ENCODE results near the gene EPS8.

Gene EPS8

DNA sequence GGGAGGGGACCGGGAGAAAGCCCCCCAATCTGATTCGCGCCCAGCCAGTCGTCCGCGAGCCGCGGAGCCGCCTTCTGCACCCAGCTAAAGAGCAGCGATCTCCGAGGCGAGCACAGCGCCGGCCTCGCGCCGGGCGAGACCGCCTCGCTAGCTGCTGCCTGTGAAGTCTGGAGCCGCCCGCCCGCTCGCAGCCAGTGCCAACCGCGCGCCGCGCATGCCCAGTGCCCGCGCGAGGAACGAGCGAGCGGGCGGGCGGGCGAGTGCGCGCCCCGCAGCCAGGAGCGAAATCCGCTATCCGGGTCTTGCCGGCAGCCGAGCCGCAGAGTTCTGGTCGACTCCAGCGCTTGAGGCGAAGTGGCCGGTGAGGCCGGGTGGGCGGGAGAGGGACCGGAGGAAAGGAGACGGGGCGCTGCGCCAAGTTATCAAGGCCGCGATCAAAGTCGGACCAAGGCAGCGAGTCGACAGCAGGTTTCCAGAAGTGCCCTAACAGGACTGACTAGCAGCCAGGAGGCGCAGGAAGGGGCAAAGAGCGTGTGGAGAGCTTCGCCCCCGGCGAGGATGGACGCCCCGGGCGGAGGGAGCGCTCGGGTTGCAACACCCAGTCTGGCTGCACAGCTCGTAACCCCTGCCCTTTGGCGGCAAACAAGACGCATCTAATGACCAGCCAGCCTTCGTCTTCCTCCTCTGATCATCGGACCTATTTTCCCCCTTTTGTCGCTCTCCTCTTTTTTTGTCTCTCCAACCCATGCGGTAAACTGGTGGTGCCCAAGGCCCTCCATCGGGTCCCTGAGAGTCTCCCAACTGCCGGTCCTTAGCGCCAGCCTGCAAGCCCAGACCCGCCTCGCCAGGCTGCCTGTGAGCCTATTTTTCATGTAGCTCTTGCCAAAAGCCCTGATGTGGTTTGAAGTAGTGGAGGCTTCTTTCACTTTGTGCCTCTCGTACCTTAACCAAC lies at the start of gene EPS8:
Gene EPS8 (minus strand): TSS at position 169 of the 952 bp plus-strand sequence. CDS start 106,437 bp downstream, outside the sequence.
- peak; percentile 93 for DNase-seq

DNA sequence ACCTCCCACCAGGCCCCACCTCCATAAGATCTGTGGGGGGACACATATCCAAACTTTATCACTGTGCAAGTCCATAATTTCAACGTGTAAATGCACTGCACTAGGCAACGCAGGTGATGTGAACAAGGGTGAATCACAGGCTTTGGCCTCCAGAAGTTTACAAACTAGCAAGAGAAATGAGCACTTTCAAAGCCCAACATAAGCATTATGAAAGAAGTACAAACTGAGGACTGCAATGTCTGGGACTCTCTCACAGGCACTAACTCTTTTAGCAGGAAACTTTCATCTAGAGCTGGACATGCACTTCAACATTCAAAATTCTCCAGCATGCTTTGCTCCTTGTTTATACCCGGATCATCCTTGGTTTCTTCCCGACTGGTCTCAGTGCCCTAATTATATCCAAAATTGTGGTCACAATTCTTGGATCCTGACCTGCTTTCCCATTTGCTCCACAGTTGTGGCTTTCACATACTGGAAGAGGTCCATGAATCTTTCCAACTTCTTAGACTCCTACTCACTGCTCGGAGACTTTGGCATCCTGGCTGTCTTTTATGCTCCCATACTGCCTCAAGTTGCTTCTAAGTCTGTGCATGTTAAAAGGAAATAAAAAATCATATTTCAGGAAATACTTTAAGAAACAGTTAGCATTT lies 48.1 kb upstream of the EPS8 start:
- DNase-seq, result peak; percentile 90

DNA sequence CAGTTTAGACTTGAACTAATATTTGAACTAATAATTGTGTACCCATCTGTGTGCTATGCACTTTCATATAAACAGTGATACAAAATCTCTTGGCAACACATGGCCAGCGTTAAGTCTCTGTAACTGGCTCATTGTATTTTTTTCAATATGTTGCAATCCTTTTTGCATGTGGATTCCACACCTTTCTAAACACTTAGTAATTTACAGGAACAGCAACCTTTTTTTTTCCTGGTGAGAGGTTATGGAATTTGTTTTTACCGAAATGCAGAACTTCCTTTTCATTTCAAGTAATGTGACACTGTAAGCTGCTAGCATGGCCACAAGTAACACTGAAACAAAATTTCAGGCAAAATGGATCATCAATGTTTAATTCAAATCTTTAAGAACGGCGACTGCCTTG lies 45.4 kb upstream of the EPS8 start:
- DNase-seq, result no peak

DNA sequence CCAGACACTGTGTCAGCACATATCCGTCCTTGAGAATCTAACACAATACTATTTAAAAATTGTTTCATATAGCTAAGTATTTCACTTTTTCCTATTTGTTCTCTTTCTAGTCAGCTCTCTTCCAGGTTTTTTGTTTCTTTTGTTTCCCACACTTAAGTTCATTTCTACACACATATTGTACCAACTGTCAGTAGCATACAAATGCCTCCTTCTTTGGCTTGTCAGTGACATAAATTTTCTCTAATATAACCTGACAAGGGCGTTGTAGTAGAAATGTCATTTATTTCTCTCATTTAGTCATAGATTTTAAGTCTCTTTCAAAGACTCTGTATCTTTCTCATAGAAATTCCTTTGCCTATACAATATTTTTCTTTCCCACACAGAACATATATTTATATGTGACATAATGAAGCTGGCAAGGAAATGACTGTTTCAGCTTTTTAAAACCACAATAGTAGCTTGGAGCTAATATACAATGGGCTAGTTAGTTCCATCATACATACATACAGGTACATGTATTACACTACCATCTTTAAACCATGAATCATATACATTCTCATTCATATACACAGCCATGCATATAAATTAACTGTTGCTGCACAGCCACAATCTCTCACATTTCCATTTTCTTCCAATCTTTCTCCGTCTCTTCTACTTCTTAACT lies 42.3 kb upstream of the EPS8 start:
- DNase-seq, result peak; percentile 64

DNA sequence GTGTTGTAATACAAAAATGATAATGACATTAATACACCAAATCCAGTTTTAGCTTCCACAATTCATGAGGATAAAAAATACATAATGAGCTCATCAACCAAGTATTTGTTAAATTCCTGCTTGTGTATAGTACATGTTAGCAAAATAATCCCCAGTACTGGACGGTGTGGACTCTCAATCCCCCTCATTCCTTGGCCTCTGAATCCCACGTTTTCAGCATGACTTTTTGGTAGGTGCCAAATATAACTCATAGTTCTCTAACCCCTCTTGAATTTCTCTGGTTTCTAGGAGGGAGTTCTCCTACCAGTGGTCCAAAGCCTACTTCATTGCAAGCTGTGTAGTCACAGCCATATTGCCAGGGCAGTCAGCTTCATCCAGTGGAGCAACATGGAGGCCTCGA lies 41.4 kb upstream of the EPS8 start:
- peak; percentile 90 for DNase-seq

DNA sequence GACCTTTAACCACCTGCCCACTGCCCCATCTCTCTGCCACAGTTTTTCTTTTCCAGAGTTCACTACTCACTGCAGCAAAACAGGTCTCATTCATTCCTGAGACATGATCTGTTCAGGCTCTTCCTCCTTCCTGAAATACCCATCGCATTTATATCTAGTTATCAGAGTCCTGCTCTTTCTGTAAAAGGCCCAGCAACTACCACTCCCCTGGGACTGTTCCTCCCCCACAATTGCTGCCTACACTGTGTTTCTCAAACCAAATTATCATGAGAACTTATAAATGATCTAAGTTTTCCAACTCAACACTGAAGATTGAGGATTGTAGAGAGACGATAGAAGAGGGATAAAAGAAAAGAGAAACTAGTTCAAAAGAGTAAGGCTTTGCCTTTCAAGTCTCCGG lies 40.8 kb upstream of the EPS8 start:
- peak; percentile 86 for DNase-seq

DNA sequence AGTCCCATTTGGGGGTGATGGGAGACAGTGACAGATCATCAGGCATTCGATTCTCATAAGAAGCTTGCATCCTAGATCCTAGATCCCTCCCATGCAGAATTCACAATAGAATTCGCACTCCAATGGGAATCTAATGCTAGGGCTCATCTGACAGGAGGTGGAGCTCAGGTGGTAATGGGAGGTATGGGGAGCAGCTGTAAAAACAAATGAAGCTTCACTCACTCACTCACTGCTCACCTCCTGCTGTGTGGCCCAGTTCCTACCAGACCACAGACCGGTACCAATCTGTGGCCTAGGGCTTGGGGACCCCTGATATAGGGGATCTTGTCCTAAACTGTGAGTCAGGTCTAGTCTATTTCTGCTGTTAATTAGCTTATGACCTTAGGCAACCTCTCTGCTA lies 40.1 kb upstream of the EPS8 start:
- DNase-seq, result no peak

DNA sequence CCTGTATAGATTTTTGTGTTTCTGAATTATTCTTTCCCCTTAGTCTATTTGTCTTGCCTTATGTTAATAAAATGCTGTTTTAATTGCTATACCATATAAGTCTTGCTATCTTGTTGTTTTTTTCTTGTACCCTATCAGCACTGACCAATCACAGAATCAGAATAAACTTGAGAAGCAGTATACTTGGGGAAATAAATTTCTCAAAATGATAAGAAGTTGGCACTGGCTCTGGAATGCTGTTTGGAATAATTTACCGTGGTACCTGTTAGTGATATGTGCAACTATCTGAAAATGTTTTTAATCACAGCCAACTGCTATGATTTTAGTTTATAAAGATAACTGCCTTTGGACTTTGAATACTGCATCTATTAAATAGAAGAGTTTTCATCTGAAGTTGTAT lies 37.9 kb upstream of the EPS8 start:
- no peak for DNase-seq

DNA sequence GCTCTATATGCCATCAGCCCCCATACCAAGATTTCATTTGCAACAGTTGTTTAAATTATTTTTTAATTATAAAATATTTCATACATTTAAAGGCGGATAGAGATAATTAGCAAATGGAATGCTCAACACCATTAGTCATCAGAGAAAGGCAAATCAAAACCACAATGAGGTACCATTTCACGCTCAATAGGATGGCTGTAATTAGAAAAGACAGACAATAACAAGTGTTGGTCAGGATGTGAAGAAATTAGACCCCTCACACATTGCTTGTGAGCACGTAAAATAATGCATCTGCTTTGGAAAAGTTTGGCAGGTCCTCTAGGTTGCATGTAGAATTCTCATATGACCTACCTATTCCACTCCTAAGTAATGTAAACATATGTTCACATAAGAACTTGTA lies 35.3 kb upstream of the EPS8 start:
- no peak for DNase-seq

DNA sequence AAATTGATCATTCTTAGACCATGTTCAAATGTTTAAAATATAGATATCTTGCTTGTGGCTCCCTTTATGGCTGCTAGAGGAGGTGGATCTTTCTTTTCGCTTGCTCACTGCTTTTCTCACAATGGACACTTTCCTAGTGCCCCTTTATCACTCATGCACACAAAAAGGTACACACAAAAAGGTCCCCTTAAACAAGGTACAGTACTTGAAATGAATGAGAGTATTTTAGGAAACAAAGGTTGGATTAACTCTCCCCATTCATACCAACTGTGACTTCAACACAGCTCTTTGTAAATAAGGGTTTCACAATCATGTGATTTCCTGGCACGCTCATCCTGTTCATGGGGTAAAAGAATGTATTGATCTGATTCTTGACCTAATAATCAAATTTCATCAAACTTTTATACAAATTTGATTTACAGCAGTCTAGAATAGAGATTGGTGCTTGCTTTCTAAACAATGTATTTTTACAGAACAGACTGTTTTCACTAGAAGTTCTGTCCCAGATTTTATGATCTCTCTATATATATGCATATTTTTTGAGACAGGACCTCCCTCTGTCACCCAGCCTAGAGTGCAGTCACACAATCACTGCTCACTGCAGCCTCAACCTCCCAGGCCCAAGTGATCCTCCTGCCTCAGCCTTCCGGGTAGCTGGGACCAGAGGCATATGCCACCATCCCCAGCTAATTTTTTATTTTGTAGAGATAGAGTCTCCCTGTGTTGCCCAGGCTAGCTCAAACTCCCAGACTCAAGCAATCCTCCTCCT lies 34.4 kb upstream of the EPS8 start:
- no peak for DNase-seq

DNA sequence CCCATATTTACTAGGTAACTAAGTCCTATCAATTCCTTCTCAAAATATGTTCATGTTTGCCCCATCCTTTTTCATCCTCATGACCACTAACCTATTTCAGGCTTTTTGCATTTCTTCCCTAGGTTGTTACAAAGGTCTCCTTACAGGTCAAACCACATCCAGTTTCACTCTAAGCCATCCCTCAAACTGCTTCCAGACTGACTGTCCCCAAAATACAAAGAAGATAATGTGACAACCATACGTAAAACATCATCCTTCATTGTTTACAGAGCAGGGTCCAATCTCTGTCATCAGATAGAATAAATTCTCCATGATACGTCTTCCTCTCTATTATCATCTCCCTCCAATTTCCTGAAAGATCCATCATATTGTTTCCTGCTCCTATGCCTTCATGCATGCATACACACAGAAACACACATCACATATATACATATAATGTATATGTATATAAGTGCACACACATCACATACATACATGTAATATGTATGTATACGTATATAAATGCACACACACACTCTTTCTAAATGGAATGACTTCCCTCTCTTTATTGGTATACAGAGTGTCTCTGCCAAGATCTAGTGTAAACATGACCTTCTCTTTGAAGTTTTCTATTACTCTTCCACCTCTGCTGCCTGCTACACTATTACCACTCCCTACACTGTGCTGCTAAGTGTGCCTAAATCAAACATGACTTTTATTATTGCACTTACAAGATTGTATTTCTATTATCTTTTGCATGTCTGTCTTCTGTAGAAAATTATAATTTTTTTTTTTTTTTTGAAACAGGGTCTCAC lies 30.7 kb upstream of the EPS8 start:
- DNase-seq, result no peak

DNA sequence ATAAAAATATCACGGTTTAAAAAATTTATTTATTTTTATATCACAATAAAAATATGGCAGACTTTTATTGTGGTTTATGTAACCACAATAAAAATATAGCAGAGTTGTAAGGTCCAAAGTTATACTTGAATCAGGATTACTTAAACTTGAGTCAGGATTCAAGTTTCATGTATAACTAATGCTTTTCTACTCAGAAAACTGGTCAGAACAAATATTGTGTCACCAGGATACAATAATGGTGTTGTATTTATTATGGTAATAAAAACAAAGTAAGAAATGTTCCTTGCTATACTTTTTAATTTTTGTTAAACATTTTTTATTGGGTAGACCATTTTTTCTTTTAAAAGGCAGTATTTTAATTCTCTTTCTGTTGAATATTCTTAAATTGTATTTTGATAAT lies 29.2 kb upstream of the EPS8 start:
- no peak for DNase-seq

DNA sequence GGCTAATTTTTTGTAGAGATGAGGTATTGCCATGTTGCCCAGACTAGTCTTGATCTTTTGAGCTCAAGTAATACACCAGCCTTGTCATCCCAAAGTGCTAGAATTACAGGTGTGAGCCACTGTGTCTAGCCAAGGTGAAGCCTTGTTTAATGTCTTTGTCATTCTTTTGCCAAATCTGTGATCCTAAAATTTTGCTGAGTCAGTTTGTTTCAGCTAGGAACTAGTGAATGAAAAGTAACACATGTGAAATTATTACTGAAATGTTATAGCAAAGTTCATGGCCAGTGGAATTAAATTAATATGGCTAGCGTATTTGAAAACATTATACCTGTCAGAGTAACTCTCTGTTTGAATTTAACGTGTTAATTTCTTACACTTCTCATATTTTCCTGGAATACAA lies 26.5 kb upstream of the EPS8 start:
- no peak for DNase-seq

DNA sequence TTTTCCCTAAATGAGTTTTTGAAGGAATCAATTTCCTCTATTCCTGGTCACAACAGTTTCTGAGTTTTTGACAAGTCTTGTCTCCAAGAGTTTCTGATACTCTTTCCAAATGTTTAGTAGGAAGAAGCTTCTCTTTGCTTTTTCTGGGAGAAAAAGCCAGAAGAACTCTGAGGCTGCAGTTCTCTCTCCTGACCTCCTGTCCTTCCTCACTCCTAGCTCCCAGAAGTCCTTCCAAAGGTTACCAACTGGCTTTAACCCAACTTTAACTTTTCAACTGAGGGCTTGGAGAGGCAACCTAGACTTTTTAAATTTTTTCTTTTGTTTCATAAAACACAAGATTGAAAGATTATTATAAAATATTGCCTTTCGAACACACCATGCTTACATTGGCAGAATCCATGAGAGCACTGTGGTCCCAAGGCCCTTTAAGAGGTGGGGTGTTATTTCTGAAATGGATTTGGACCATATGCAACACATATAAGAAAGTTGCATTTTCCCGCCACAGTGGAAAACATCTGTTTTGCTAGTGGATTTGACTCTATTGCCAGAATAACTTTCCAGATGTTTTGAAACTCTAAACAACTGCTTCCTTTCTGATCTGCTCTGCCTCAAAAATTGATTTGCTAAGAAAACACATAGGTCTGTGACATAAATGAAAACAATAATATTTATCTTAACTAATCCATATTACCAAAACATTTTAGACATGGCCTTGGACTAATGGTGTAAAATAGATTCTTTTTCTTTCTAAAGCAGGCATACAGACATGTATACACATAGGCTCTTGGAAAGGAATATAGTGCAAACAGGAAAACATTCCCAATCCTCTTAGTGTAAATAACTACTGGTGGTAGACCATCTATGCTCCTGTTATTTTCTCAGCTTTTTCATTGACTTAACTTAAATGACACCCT lies 22.3 kb upstream of the EPS8 start:
- no peak for DNase-seq

DNA sequence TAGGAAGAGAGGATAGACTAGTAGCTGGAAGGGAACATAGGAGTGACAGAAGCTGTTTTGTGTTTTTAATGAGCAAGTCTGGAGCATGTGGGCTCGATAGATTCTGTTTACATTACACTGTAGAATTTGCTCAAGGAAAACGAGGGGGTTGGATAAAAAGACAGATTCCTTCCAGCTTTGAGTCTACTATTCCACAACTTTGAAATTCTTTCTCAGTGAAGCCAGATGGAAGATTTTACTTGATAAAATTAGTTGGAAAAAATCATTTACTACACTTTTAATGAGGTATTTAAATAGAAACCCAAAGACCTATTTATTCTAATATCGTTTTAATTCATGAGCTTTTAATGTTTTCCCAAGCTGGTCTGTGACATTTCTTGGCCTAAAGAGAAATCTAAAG lies 19.5 kb upstream of the EPS8 start:
- DNase-seq, result peak; percentile 48

DNA sequence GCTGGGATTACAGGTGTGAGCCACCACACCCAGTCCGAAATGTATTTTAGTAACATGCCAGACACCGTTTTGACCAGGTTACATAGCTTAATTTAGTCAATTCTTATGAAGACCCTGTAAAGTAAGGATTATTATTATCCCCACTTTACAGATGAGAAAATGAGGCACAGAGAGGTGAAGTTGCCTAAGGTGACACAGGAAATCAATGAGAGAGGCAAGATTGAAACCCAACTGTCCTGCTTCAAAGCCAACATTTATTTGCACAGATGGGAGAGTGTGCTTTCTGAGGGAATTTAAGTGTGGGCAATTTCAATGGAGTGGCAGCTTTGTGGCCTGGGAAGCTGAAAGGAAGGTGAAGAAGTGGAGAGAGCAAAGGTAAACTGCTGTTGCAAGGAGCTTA lies 19.1 kb upstream of the EPS8 start:
- DNase-seq, result no peak

DNA sequence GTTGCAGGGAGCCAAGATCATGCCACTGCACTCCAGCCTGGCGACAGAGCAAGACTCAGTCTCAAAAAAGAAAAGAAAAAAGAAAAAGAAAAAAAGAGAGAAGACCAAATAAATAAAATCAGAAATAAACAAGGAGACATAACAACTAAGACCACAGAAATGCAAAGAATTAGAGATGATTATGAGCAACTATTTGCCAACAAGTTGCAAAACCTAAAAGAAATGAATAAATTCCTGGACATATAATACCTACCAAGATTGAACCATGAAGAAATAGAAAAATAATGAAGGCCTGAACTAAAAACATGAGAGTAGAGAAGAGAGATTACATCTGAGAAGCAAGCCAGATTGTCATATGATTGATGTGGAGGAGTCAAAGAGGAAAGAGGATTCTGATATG lies 17.6 kb upstream of the EPS8 start:
- no peak for DNase-seq

DNA sequence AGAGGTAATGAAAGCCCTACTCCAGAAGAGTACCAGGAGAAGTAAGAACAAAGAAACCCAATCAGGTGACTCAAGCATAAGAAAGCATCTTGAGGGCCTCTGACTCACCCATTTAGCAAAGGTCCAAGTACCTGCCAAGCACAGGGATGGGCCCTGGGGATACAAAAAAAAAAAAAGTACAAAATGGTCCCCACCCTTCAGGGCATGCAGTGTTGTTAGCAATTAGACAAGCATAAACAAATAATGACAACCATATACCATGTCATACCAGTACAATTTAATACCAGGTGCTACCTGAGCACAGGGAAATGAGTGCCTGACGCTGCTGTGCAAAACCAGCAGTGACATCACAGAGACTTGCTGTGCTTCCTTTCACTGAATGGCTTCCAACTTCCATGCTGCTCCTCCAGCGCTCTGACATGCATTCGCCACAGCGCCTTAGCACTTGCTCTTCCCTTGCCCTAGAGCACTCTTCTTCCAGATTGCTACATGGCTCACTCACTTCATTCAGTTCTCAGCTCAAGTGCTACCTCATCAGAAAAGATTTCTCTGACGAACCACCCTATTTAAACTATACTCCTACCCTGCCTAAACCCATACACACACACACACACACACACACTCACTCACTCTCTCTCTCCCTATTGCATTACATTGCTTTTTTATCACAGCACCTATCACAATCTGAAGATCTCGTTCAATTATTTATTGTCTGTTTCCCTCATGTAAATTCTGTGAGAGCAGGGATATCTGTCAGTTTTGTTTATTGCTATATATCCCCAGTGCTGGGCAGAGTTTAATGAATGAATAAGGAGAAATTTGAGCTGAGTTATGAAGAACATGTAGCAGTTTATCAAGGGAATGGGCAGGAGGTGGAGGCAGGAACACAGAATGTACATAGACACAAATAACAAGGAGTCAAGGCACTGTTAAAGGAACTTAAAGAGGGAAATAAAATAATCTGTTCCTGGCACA lies 12.9 kb upstream of the EPS8 start:
- DNase-seq, result no peak

DNA sequence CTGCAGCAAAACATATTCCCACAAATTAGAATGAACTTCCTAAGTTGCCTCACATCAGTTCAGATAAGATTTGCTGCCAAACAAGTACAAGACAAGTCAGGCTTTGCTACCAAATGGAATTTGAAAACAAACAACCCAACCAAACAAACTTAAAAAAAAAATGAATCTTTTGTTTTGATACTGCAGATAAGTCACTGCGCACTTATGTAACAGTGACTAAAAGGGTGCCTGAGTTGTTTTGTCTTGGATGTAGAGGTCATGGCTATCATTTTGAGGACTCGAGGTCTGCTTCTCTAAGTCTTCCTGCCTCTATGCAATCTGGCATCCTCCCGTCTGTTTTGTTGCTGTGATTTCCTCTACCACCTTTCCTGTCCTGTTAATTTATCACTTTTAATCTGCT lies 11.1 kb upstream of the EPS8 start:
- DNase-seq, result no peak

DNA sequence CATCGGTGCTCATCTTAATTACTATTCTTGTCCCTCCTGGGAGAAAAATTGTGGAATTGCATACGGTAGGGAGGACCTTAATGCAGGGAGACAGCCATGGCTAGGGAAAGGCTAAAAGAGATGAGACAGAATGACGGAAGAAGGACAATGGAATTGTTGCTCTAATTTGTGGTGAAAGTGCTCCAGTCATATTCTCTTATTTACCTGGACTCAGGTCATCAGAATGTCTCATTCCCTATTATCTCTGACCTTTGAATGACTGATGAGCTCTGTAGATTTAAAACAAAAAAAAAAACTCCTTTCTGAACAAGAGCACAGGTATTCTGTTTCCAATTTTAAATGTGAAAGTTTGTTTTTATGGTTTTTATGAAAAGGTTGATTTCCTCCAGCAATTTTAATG lies 8.6 kb upstream of the EPS8 start:
- no peak for DNase-seq
